ENCODE results near the gene PFN1.
"Not testable (repeated sequence)": the region's sequence is repeated elsewhere in the genome, so short reads cannot be mapped to it uniquely, and the experiment has no call there.

DNA sequence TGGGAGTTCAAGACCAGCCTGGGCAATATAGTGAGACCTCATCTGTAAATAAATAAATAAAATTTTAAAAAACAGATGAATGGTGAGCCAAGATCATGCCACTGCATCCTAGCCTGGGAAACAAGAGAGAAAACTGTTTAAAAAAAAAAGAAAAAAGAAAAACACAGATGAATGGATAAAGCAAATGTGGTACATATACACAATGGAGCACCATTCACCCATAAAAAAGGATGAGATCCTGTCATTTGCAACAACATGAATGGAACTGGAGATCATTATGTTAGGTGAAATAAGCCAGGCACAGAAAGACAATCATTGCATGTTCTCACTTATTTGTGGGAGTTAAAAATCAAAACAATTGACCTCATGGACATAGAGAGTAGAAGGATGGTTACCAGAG is 41.7 kb downstream of the PFN1 start:
- TF ChIP-seq, protein P1, sequence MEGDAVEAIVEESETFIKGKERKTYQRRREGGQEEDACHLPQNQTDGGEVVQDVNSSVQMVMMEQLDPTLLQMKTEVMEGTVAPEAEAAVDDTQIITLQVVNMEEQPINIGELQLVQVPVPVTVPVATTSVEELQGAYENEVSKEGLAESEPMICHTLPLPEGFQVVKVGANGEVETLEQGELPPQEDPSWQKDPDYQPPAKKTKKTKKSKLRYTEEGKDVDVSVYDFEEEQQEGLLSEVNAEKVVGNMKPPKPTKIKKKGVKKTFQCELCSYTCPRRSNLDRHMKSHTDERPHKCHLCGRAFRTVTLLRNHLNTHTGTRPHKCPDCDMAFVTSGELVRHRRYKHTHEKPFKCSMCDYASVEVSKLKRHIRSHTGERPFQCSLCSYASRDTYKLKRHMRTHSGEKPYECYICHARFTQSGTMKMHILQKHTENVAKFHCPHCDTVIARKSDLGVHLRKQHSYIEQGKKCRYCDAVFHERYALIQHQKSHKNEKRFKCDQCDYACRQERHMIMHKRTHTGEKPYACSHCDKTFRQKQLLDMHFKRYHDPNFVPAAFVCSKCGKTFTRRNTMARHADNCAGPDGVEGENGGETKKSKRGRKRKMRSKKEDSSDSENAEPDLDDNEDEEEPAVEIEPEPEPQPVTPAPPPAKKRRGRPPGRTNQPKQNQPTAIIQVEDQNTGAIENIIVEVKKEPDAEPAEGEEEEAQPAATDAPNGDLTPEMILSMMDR (conservative IDR thresholded peaks at IDR 0.05) = not testable (repeated sequence)
- not testable (repeated sequence) for TF ChIP-seq EZH2 (IDR thresholded peaks at IDR 0.05; ENCODE audit: low read depth)

Measured in PC-9 (cell line).